Measurements from ENCODE around the gene MYO18B. TPM values are rescaled to one million over a fixed set of nuclear protein-coding genes. Genes with fewer than 3 reads are reported as not detected.

Gene MYO18B
- total RNA-seq, 1 donor = under 0.01 TPM

- no peak overlapping the region for H3K4me3 ChIP-seq (ENCODE audit: low read depth, low read length)
- TF ChIP-seq, protein P1, sequence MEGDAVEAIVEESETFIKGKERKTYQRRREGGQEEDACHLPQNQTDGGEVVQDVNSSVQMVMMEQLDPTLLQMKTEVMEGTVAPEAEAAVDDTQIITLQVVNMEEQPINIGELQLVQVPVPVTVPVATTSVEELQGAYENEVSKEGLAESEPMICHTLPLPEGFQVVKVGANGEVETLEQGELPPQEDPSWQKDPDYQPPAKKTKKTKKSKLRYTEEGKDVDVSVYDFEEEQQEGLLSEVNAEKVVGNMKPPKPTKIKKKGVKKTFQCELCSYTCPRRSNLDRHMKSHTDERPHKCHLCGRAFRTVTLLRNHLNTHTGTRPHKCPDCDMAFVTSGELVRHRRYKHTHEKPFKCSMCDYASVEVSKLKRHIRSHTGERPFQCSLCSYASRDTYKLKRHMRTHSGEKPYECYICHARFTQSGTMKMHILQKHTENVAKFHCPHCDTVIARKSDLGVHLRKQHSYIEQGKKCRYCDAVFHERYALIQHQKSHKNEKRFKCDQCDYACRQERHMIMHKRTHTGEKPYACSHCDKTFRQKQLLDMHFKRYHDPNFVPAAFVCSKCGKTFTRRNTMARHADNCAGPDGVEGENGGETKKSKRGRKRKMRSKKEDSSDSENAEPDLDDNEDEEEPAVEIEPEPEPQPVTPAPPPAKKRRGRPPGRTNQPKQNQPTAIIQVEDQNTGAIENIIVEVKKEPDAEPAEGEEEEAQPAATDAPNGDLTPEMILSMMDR (IDR thresholded peaks at IDR 0.05; ENCODE audit: insufficient read depth, low read depth, low read length) = no peak
- DNase-seq (ENCODE audit: low read depth) = no peak
Observed at GRCh38 chr22:25853501-25854284, 111.7 kb downstream of the MYO18B start.

DNA sequence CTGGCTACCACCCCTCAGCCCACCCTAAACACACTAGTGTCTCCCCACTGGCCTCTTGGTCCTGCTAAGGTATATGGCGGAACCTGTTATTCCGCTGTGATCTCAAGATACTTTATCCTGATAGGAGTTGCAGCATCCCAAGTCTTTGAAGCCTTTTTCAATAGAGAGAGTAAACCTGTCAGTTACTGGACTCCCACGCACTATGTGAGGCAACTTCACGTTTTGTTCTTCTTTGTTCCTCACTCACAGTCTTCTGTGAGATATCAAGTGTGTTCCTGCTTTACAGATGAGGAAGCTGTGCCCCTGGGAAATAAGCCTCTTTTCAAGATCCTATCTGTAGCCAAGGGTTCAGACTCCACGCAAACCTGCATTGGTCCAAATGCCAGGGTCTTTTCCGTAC, 127.8 kb downstream of the MYO18B start:
- TF ChIP-seq, protein P1 (IDR thresholded peaks at IDR 0.05; ENCODE audit: insufficient read depth, low read depth, low read length) = no peak
- no peak for DNase-seq (ENCODE audit: low read depth)
- no peak overlapping the region for H3K4me3 ChIP-seq (ENCODE audit: low read depth, low read length)

DNA sequence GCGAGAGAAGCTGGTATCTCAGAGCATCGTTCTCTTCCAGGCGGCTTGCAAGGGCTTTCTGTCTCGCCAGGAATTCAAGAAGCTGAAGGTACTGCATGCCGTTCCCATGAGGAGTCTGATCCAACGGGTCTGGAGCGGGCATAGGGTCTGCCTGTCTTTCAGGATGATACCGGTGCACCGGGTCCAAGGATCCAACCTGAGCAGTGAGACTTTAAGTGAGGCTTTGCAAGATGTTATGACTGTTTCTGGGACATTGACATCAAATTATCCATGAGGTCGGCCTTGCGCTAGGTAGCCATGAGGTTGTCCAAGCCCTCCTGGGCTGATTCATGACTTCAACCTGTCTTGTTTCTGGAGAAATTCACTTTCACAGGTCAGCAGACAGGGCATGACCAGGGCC, 132.3 kb downstream of the MYO18B start:
- TF ChIP-seq, protein P1 (IDR thresholded peaks at IDR 0.05; ENCODE audit: insufficient read depth, low read depth, low read length) = no peak

DNA sequence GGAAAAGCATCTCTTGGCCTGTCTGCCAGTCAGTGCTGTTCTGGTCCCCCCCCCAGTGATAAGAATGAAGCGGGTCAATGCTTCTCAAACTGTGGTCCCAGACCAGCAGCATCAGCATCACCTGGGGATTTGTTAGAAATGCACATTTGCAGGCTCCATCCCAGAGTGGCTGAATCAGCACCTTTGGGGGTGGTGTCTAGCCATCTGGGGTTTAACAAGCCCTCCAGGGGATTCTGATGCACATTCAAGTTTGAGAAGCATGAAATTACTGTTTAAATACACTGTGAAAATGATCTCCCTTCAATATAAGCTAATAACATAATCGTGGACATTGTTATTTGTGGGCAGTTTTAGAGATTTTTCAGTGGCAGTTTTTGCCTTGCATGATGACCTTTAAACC, 133.5 kb downstream of the MYO18B start:
- no peak for DNase-seq (ENCODE audit: low read depth)
- TF ChIP-seq, protein P1 (IDR thresholded peaks at IDR 0.05; ENCODE audit: insufficient read depth, low read depth, low read length) = no peak
- no peak overlapping the region for H3K4me3 ChIP-seq (ENCODE audit: low read depth, low read length)

More for the DNA sequence above, 132.3 kb downstream of the MYO18B start:
- DNase-seq (ENCODE audit: low read depth) = no peak
- H3K4me3 ChIP-seq (ENCODE audit: low read depth, low read length) = no peak overlapping the region

DNA sequence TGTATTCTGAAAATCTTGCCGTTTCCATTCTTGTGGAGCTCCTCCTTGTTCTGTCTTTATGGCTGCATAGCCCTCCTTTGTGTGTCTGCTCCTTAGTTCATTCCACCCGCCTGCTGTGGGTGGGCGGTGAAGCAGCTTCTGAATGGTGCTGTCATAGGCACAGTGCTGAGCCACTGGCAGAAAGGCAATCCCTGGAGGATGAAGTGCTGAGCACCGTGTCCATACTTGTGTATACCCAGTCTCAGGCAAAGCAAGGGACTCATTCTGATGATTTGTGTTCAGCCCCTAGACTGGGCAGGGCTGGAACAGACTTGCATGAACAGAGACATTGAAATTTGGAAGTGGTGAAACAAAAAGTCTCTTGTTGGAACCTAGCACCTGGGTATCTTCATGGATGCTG, 134.9 kb downstream of the MYO18B start:
- H3K4me3 ChIP-seq (ENCODE audit: low read depth, low read length) = no peak overlapping the region
- DNase-seq (ENCODE audit: low read depth) = no peak
- TF ChIP-seq, protein P1 (IDR thresholded peaks at IDR 0.05; ENCODE audit: insufficient read depth, low read depth, low read length) = no peak

GRCh38 chr22:25878933-25879332, 136.9 kb downstream of the MYO18B start:
- no peak for DNase-seq (ENCODE audit: low read depth)
- TF ChIP-seq, protein P1 (IDR thresholded peaks at IDR 0.05; ENCODE audit: insufficient read depth, low read depth, low read length) = no peak
- no peak overlapping the region for H3K4me3 ChIP-seq (ENCODE audit: low read depth, low read length)

DNA sequence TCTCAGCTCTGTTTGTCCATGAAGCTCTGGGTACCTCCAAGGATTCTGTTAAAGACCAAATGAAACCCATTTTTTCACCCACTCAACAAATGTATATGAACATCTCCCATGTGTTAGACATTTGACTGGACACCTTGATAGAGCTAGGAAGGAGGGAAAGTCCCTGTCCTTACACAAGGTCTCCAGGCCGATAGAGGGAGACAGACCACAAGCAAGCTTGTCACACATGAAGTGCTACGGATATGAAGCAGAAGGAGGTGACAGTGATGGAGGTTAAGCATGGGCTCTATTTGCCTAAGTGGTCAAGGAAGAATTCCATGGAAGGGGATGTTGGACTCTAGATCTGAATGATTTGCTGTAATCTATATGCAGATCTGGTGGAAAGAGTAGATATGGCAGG, 138.5 kb downstream of the MYO18B start:
- DNase-seq (ENCODE audit: low read depth) = no peak
- TF ChIP-seq, protein P1 (IDR thresholded peaks at IDR 0.05; ENCODE audit: insufficient read depth, low read depth, low read length) = no peak
- no peak overlapping the region for H3K4me3 ChIP-seq (ENCODE audit: low read depth, low read length)
